CD4-positive, alpha-beta T cell (primary cell): Measurements from ENCODE around the gene VPS36. TPM values are rescaled to one million over a fixed set of nuclear protein-coding genes. Genes with fewer than 3 reads are reported as not detected.
A peak's percentile ranks its signal among the peaks of the same experiment; 100 is the strongest.
"Not testable (repeated sequence)": the region's sequence is repeated elsewhere in the genome, so short reads cannot be mapped to it uniquely, and the experiment has no call there.

Source experiments
- ATAC-seq: fragments of 200-7000 bp; cut with Tn5 transposase; one replicate; pipeline ENCODE4 v1.10.0; 2022; ENCODE audit warnings: mild to moderate bottlenecking; ENCODE audit not compliant: poor library complexity
- CTCF ChIA-PET: fragments of 350-600 bp; sonication (Branson Sonifier 250); formaldehyde crosslinking; loops from one replicate; lab custom pipeline; 2021; ENCODE audit warnings: antibody characterized with exemption, inconsistent platforms; lab: Charles Lee
- POLR2A ChIA-PET: fragments of 350-600 bp; sonication (Branson Sonifier 250); formaldehyde crosslinking; loops from one replicate; lab custom pipeline; 2021; ENCODE audit warnings: antibody characterized with exemption, inconsistent platforms; lab: Charles Lee
- DNase-seq, 14 experiments: peaks; one replicate each; pipeline ENCODE4 v3.0.0-alpha.2; 2013 to 2020; ENCODE audit warnings: mixed read lengths in 2 of 14
- H3K27ac ChIP-seq, 2 donors: one replicate each; pipeline versions ENCODE4 v1.5.1 to v1.7.0; 2013; ENCODE audit warnings: low read length in 2 of 2, low read depth in 1 of 2, mild to moderate bottlenecking in 1 of 2
- H3K27me3 ChIP-seq, 2 experiments: 1 replicate in 1 of 2; 2 replicates in 1 of 2; pipeline versions ENCODE4 v1.6.1 to v1.7.0; 2013; ENCODE audit warnings: low read length in 2 of 2, control low read depth in 1 of 2, mild to moderate bottlenecking in 1 of 2, moderate library complexity in 1 of 2; ENCODE audit not compliant: insufficient read depth in 2 of 2, control insufficient read depth in 1 of 2
- H3K36me3 ChIP-seq: one replicate; pipeline ENCODE4 v1.6.1; 2013; ENCODE audit warnings: low read length, control low read depth; ENCODE audit not compliant: insufficient read depth
- H3K4me1 ChIP-seq: one replicate; pipeline ENCODE4 v1.6.1; 2013; ENCODE audit warnings: low read length, control low read depth; ENCODE audit not compliant: insufficient read depth
- H3K4me3 ChIP-seq: one replicate; pipeline ENCODE4 v1.5.1; 2013; ENCODE audit warnings: mild to moderate bottlenecking, low read length, moderate library complexity
- H3K9me3 ChIP-seq, 2 experiments: 1 replicate in 1 of 2; 2 replicates in 1 of 2; pipeline versions ENCODE4 v1.6.1 to v1.7.0; 2013; ENCODE audit warnings: low read length in 2 of 2, mild to moderate bottlenecking in 2 of 2, control low read depth in 1 of 2, moderate library complexity in 1 of 2; ENCODE audit not compliant: control insufficient read depth in 1 of 2, insufficient read depth in 1 of 2
- H3K27ac Mint-ChIP-seq: one replicate; pipeline ENCODE4 v1.8.0; 2020; ENCODE audit warnings: mixed read lengths
- H3K27me3 Mint-ChIP-seq: one replicate; pipeline ENCODE4 v1.8.0; 2021; ENCODE audit warnings: mixed read lengths
- H3K36me3 Mint-ChIP-seq: one replicate; pipeline ENCODE4 v1.8.0; 2021; ENCODE audit warnings: low read depth, mixed read lengths
- H3K4me1 Mint-ChIP-seq: one replicate; pipeline ENCODE4 v1.8.0; 2021; ENCODE audit warnings: low read depth, mixed read lengths
- H3K4me3 Mint-ChIP-seq: one replicate; pipeline ENCODE4 v1.8.0; 2020; ENCODE audit warnings: mild to moderate bottlenecking, mixed read lengths
- H3K9me3 Mint-ChIP-seq: one replicate; pipeline ENCODE4 v1.8.0; 2020; ENCODE audit warnings: mixed read lengths
- CTCF ChIP-seq: fragments of 200-600 bp; IDR thresholded peaks from one replicate; pipeline ENCODE4 v1.8.0; 2022; ENCODE audit warnings: antibody characterized with exemption, mild to moderate bottlenecking
- intact Hi-C, 2 experiments: fragments of 100-400 bp; cut with DNase I in 1 of 2; cut with micrococcal nuclease in 1 of 2; formaldehyde crosslinking; loops; one replicate each; pipeline versions ENCODE4 v1.15.1 to v1.9.0; 2023 to 2025; cut with DNase I, micrococcal nuclease
- total RNA-seq, 174 experiments: library from RNA in 2 of 174; stranded (reverse) in 2 of 174; gene quantifications; one replicate each; pipeline ENCODE4 v1.2.3 and lab custom pipeline; 2021 to 2026

The VPS36 gene
- total RNA-seq, 2 experiments from 2014 or later, result 29.9 to 31.0 TPM

GRCh38 chr13:52411629-52412028, 38.8 kb downstream of the VPS36 start:
- DNase-seq, result no peak
- no peak for ATAC-seq
- H3K36me3 Mint-ChIP-seq, result peaks cover 48% of the 10 kb centered on the region
- no peaks in the 10 kb centered on the region for H3K27me3 ChIP-seq
- no peaks in the 10 kb centered on the region for H3K9me3 Mint-ChIP-seq
- intact Hi-C loops, result loop anchor here in 1 of 2 experiments (10.0 kb wide), 1 partner anchor 667 kb away; no protein-coding TSS in a partner anchor
- no peak overlapping the region for H3K4me3 Mint-ChIP-seq
- H3K27ac ChIP-seq, result no peak overlapping the region
- ChIA-PET POLR2A (no interaction called here), CTCF (no interaction called here)
- peaks cover 36% of the 10 kb centered on the region for H3K36me3 ChIP-seq
- no peak for TF ChIP-seq CTCF
- peaks cover 0 to 13% of the 10 kb centered on the region in 2 experiments for H3K9me3 ChIP-seq
- no peak overlapping the region for H3K27ac Mint-ChIP-seq
- H3K27me3 Mint-ChIP-seq, result no peaks in the 10 kb centered on the region
- peaks cover 1% of the 10 kb centered on the region for H3K4me1 Mint-ChIP-seq
- no peak overlapping the region for H3K4me3 ChIP-seq
- no peaks in the 10 kb centered on the region for H3K4me1 ChIP-seq

- H3K9me3 Mint-ChIP-seq, POLR2A ChIA-PET, ATAC-seq, intact Hi-C loops, DNase-seq, H3K4me3 Mint-ChIP-seq, H3K27ac Mint-ChIP-seq, H3K4me3 ChIP-seq, CTCF ChIA-PET, H3K36me3 ChIP-seq, H3K27ac ChIP-seq: not testable (repeated sequence)
- H3K4me1 Mint-ChIP-seq, result peaks cover 24% of the 10 kb centered on the region
- peaks cover 21% of the 10 kb centered on the region for H3K4me1 ChIP-seq
- peaks cover 6 to 20% of the 10 kb centered on the region in 2 experiments for H3K27me3 ChIP-seq
- H3K9me3 ChIP-seq, result peaks cover 0 to 19% of the 10 kb centered on the region in 2 experiments
- H3K27me3 Mint-ChIP-seq, result peaks cover 19% of the 10 kb centered on the region
- H3K36me3 Mint-ChIP-seq, result peaks cover 15% of the 10 kb centered on the region
Measured at GRCh38 chr13:52408071-52408658, 42.3 kb downstream of the VPS36 start.

DNA sequence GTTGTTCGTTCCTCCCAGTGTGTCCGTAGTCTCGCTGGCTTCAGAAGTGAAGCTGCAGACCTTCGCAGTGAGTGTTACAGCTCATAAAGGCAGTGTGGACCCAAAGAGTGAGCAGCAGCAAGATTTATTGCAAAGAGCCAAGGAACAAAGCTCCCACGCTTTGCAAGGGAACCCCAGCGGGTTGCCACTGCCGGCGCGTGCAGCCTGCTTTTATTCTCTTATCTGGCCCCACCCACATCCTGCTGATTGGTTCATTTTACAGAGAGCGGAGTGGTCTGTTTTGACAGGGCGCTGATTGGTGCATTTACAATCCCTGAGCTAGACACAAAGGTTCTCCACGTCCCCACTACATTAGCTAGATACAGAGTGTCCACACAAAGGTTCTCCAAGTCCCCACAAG, 43.0 kb downstream of the VPS36 start:
- Histone ChIP-seq H3K27me3 (peaks cover 6 to 24% of the 10 kb centered on the region in 2 experiments), H3K4me1 (peaks cover 21% of the 10 kb centered on the region), H3K9me3 (peaks cover 0 to 19% of the 10 kb centered on the region in 2 experiments)
- POLR2A ChIA-PET, H3K4me3 ChIP-seq, H3K36me3 Mint-ChIP-seq, intact Hi-C loops, H3K36me3 ChIP-seq, H3K27ac ChIP-seq, H3K9me3 Mint-ChIP-seq, DNase-seq, H3K27ac Mint-ChIP-seq, CTCF ChIA-PET, ATAC-seq, H3K4me3 Mint-ChIP-seq: not testable (repeated sequence)
- Mint-ChIP-seq H3K27me3 (peaks cover 27% of the 10 kb centered on the region), H3K4me1 (peaks cover 24% of the 10 kb centered on the region)

- H3K27ac Mint-ChIP-seq, result no peak overlapping the region
Measured at GRCh38 chr13:52406629-52407028, 43.8 kb downstream of the VPS36 start.

More at GRCh38 chr13:52406629-52407028, 43.8 kb downstream of the VPS36 start:
- Histone ChIP-seq H3K4me1 (peaks cover 21% of the 10 kb centered on the region), H3K36me3 (no peaks in the 10 kb centered on the region), H3K9me3 (peaks cover 0 to 19% of the 10 kb centered on the region in 2 experiments), H3K27ac (no peak overlapping the region), H3K4me3 (no peak overlapping the region), H3K27me3 (peaks cover 6 to 26% of the 10 kb centered on the region in 2 experiments)
- ATAC-seq (no peak), DNase-seq (no peak)
- Mint-ChIP-seq H3K9me3 (no peaks in the 10 kb centered on the region), H3K27me3 (peaks cover 32% of the 10 kb centered on the region), H3K4me1 (peaks cover 24% of the 10 kb centered on the region), H3K36me3 (peaks cover 4% of the 10 kb centered on the region), H3K4me3 (peak overlapping the region; percentile 66)
- POLR2A ChIA-PET, result no interaction called here
- no peak for TF ChIP-seq CTCF
- CTCF ChIA-PET, result no interaction called here
- intact Hi-C loops, result no loop called here
